ACC112 (cell line): ENCODE data around the gene FBXO48.
"Not testable (repeated sequence)": the region's sequence is repeated elsewhere in the genome, so short reads cannot be mapped to it uniquely, and the experiment has no call there.

Experiments
- H2AFZ ChIP-seq: fragments of 200-600 bp; sonication (generic); one replicate; pipeline ENCODE4 v1.6.0; 2017; ENCODE audit warnings: antibody characterized with exemption, low read length; ENCODE audit not compliant: unreplicated experiment
- H3K27ac ChIP-seq: fragments of 200-600 bp; sonication (generic); 2 replicates; pipeline ENCODE4 v1.5.1; 2014; ENCODE audit warnings: low read depth, mild to moderate bottlenecking, antibody characterized with exemption, low read length, moderate library complexity
- H3K27me3 ChIP-seq: fragments of 200-600 bp; sonication (generic); 2 replicates; pipeline ENCODE4 v1.6.1; 2014; ENCODE audit warnings: mild to moderate bottlenecking, antibody characterized with exemption, low read length, moderate library complexity, mixed read lengths; ENCODE audit not compliant: insufficient read depth
- H3K36me3 ChIP-seq: fragments of 200-600 bp; sonication (generic); 2 replicates; pipeline ENCODE4 v1.6.1; 2016; ENCODE audit warnings: mild to moderate bottlenecking, antibody characterized with exemption, low read length, moderate library complexity, mixed read lengths; ENCODE audit not compliant: insufficient read depth
- H3K4me1 ChIP-seq: fragments of 200-600 bp; sonication (generic); one replicate; pipeline ENCODE4 v1.6.1; 2016; ENCODE audit warnings: low read length, mixed read lengths; ENCODE audit not compliant: insufficient read depth, unreplicated experiment, control insufficient read depth
- H3K4me3 ChIP-seq: fragments of 200-600 bp; sonication (generic); 2 replicates; pipeline ENCODE4 v1.5.1; 2014; ENCODE audit warnings: mild to moderate bottlenecking, low read depth, low read length
- H3K79me2 ChIP-seq: fragments of 200-600 bp; sonication (generic); one replicate; pipeline ENCODE4 v1.6.0; 2016; ENCODE audit warnings: low read length; ENCODE audit not compliant: control insufficient read depth, unreplicated experiment, insufficient read depth

FBXO48 gene

GRCh38 chr2:68491582-68491981, 24.5 kb upstream of the FBXO48 start:
- Histone ChIP-seq H3K27me3 (no peaks in the 10 kb centered on the region), H3K4me1 (peaks cover 10% of the 10 kb centered on the region), H3K27ac (no peak overlapping the region), H2AFZ (no peak overlapping the region), H3K4me3 (no peak overlapping the region), H3K36me3 (no peaks in the 10 kb centered on the region), H3K79me2 (no peaks in the 10 kb centered on the region)

GRCh38 chr2:68489282-68489681, 22.2 kb upstream of the FBXO48 start:
- Histone ChIP-seq H3K27ac (no peak overlapping the region), H3K4me1 (peaks cover 10% of the 10 kb centered on the region), H3K36me3 (no peaks in the 10 kb centered on the region), H3K4me3 (no peak overlapping the region), H3K27me3 (no peaks in the 10 kb centered on the region), H2AFZ (no peak overlapping the region), H3K79me2 (no peaks in the 10 kb centered on the region)

GRCh38 chr2:68488605-68489004, 21.5 kb upstream of the FBXO48 start:
- H2AFZ ChIP-seq, H3K36me3 ChIP-seq, H3K4me1 ChIP-seq, H3K27me3 ChIP-seq, H3K79me2 ChIP-seq, H3K4me3 ChIP-seq, H3K27ac ChIP-seq: not testable (repeated sequence)

- Histone ChIP-seq H2AFZ (no peak overlapping the region), H3K27ac (no peak overlapping the region), H3K36me3 (no peaks in the 10 kb centered on the region), H3K27me3 (no peaks in the 10 kb centered on the region), H3K4me1 (peaks cover 10% of the 10 kb centered on the region), H3K4me3 (no peak overlapping the region), H3K79me2 (no peaks in the 10 kb centered on the region)
Observed at GRCh38 chr2:68487773-68488355, 20.8 kb upstream of the FBXO48 start.

- Histone ChIP-seq H3K27ac (no peak overlapping the region), H3K27me3 (no peaks in the 10 kb centered on the region), H3K36me3 (no peaks in the 10 kb centered on the region), H2AFZ (no peak overlapping the region), H3K79me2 (no peaks in the 10 kb centered on the region), H3K4me1 (peaks cover 9% of the 10 kb centered on the region), H3K4me3 (no peak overlapping the region)
Observed at GRCh38 chr2:68483011-68483410, 15.9 kb upstream of the FBXO48 start.

- H3K27me3 ChIP-seq, result no peaks in the 10 kb centered on the region
- H3K27ac ChIP-seq, result no peak overlapping the region
- no peaks in the 10 kb centered on the region for H3K79me2 ChIP-seq
- peaks cover 9% of the 10 kb centered on the region for H3K4me1 ChIP-seq
- H3K4me3 ChIP-seq, result no peak overlapping the region
- H2AFZ ChIP-seq, result no peak overlapping the region
- H3K36me3 ChIP-seq, result no peaks in the 10 kb centered on the region
Observed at GRCh38 chr2:68482296-68482820, 15.3 kb upstream of the FBXO48 start.

- Histone ChIP-seq H3K79me2 (no peaks in the 10 kb centered on the region), H3K36me3 (no peaks in the 10 kb centered on the region), H3K4me3 (no peak overlapping the region), H3K27ac (no peak overlapping the region), H2AFZ (no peak overlapping the region), H3K4me1 (peaks cover 9% of the 10 kb centered on the region), H3K27me3 (no peaks in the 10 kb centered on the region)
Observed at GRCh38 chr2:68478688-68479087, 11.6 kb upstream of the FBXO48 start.

GRCh38 chr2:68476454-68476853, 9.4 kb upstream of the FBXO48 start:
- Histone ChIP-seq H3K4me3 (no peak overlapping the region), H3K27ac (no peak overlapping the region), H3K79me2 (no peaks in the 10 kb centered on the region), H3K27me3 (no peaks in the 10 kb centered on the region), H3K4me1 (no peaks in the 10 kb centered on the region), H2AFZ (no peak overlapping the region), H3K36me3 (no peaks in the 10 kb centered on the region)

GRCh38 chr2:68475576-68475975, 8.5 kb upstream of the FBXO48 start:
- no peak overlapping the region for H3K4me3 ChIP-seq
- H2AFZ ChIP-seq, result no peak overlapping the region
- H3K27ac ChIP-seq, result no peak overlapping the region
- no peaks in the 10 kb centered on the region for H3K36me3 ChIP-seq
- no peaks in the 10 kb centered on the region for H3K79me2 ChIP-seq
- no peaks in the 10 kb centered on the region for H3K4me1 ChIP-seq
- H3K27me3 ChIP-seq, result no peaks in the 10 kb centered on the region

- Histone ChIP-seq H3K27ac (no peak overlapping the region), H3K4me1 (peaks cover 1% of the 10 kb centered on the region), H3K79me2 (no peaks in the 10 kb centered on the region), H3K36me3 (no peaks in the 10 kb centered on the region), H2AFZ (no peak overlapping the region), H3K4me3 (no peak overlapping the region), H3K27me3 (no peaks in the 10 kb centered on the region)
Observed at GRCh38 chr2:68475110-68475509, 8.0 kb upstream of the FBXO48 start.

GRCh38 chr2:68472796-68473414, 5.8 kb upstream of the FBXO48 start:
- H3K27ac ChIP-seq, result no peak overlapping the region
- peaks cover 17% of the 10 kb centered on the region for H3K4me1 ChIP-seq
- peaks cover 7% of the 10 kb centered on the region for H3K79me2 ChIP-seq
- no peak overlapping the region for H3K4me3 ChIP-seq
- H3K27me3 ChIP-seq, result no peaks in the 10 kb centered on the region
- H2AFZ ChIP-seq, result no peak overlapping the region
- no peaks in the 10 kb centered on the region for H3K36me3 ChIP-seq
